NB4 (cell line): Measurements from ENCODE around the gene RSPO3.

Experiments
- DNase-seq: peaks from one replicate; pipeline ENCODE4 v3.0.0; 2010; ENCODE audit warnings: low read depth
- H3K4me3 ChIP-seq: one replicate; pipeline ENCODE4 v1.5.1; 2011; ENCODE audit warnings: mild to moderate bottlenecking, low read depth, low read length, moderate library complexity
- MYC ChIP-seq: IDR thresholded peaks from 2 replicates; pipeline ENCODE4 v1.6.1; 2011; ENCODE audit warnings: low read depth, low read length
- POLR2A ChIP-seq: IDR thresholded peaks from 2 replicates; pipeline ENCODE4 v1.6.1; 2011; ENCODE audit warnings: mild to moderate bottlenecking; ENCODE audit not compliant: insufficient read length; ENCODE audit errors: extremely low read depth
- TF ChIP-seq, protein P1 (sequence below): IDR thresholded peaks from one replicate; pipeline ENCODE4 v1.5.1; 2012; ENCODE audit warnings: low read depth, low read length
- TF ChIP-seq, protein P2 (sequence below): IDR thresholded peaks from 2 replicates; pipeline ENCODE4 v1.6.1; 2011; ENCODE audit warnings: low read depth, low read length

The RSPO3 gene

DNA sequence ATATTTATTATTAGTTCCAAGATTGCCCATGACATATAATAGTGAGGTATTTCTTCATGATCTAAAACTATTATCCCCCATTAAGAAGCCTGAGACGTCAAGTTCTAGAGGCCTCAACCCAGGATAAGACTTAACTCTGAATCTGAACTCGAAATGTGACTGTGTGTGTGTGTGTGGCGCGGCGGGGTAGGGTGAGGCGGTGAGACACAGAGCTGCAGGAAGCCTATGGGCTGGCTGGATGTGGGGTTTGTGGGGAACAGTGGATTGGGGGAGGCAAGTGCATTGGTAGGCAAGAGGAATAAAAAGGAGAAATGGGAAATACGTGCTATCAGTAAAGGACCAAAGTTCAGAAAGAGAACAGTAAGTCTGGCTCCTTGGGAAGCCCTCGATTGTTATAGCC, 81.6 kb downstream of the RSPO3 start:
- H3K4me3 ChIP-seq = no peak overlapping the region
- no peak for DNase-seq
- TF ChIP-seq, protein P1, sequence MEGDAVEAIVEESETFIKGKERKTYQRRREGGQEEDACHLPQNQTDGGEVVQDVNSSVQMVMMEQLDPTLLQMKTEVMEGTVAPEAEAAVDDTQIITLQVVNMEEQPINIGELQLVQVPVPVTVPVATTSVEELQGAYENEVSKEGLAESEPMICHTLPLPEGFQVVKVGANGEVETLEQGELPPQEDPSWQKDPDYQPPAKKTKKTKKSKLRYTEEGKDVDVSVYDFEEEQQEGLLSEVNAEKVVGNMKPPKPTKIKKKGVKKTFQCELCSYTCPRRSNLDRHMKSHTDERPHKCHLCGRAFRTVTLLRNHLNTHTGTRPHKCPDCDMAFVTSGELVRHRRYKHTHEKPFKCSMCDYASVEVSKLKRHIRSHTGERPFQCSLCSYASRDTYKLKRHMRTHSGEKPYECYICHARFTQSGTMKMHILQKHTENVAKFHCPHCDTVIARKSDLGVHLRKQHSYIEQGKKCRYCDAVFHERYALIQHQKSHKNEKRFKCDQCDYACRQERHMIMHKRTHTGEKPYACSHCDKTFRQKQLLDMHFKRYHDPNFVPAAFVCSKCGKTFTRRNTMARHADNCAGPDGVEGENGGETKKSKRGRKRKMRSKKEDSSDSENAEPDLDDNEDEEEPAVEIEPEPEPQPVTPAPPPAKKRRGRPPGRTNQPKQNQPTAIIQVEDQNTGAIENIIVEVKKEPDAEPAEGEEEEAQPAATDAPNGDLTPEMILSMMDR = no peak
- TF ChIP-seq, protein P2, sequence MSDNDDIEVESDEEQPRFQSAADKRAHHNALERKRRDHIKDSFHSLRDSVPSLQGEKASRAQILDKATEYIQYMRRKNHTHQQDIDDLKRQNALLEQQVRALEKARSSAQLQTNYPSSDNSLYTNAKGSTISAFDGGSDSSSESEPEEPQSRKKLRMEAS = no peak
- no peak for TF ChIP-seq POLR2A
- TF ChIP-seq MYC = no peak

DNA sequence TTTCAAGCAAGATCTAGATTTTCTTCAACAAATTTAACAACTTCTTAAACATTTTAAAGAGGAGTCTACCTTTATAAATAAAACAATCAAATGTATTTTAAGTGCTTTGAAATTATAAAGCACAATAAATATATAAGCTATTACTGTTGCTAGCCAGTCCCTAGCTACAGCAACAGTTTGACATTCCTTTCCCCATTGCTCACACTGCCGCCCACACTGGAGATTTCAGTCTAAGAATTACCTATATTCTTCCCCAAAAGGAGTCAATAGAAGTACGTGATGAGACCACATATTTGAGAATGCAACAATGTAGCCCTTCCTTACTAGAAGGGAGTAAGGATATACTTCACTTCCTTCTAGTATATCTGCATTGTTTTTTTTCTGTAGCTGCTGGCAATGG, 82.8 kb downstream of the RSPO3 start:
- H3K4me3 ChIP-seq = no peak overlapping the region
- no peak for DNase-seq
- TF ChIP-seq MYC (no peak), POLR2A (no peak)
- TF ChIP-seq, protein P2 = no peak
- TF ChIP-seq, protein P1 = no peak

DNA sequence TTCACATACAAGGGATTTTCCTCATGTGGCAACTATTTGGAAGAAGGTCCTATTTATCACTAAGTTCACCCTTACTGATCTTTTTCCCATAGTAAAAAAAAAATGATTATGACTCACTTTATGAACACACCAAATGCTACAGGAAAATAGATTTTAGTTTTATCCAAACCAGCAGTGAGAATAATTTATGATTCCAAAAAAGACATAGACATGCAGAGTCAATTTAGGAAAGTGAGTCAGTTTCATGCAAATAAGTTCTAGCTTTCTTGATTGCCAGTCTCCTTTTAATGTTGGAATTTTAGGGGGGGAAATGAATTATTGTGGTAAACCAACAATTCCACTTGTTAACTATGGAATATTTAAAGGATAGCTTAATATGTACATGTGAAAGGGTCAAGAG, 84.2 kb downstream of the RSPO3 start:
- H3K4me3 ChIP-seq = no peak overlapping the region
- TF ChIP-seq, protein P1 = no peak
- TF ChIP-seq MYC = no peak
- TF ChIP-seq POLR2A = no peak
- TF ChIP-seq, protein P2 = no peak
- no peak for DNase-seq

DNA sequence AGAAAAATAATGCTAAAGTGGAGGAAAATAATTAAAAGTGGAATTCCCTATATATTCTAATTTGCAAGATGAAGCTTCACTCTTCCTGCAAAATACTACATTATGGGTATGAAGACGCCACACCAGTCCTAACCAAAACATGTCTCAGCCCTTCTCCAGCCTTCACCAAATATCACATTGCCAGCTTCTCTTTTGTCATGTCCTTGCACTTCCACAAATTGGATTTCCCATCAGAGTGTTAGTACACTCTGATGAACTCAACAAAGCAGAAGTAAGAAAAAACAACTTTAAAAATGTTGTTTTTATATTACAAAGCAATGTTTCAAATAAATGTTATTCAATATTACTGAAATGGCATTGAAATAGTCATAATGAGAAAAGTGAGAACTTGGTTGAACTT, 85.8 kb downstream of the RSPO3 start:
- no peak for DNase-seq
- TF ChIP-seq, protein P2 = no peak
- TF ChIP-seq MYC = no peak
- no peak overlapping the region for H3K4me3 ChIP-seq

DNA sequence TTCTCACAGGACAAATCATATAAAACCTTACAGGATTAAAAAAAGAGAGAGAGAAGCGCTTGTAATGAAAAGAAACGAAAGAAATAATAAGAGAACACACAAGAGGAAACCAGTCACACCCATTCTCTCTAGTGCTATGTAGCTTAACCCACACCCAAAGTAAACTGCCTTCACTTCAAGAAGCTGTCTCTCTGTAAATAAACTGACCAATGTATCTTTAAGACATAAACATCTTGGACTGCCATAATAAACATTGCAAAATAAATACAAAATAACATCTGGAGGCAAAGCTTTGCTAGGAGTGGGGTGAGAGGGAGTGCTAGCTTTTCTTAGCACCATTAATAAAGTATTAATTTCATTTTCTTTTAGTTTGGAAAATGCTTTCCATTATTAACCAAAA, 86.6 kb downstream of the RSPO3 start:
- no peak for DNase-seq
- TF ChIP-seq MYC (no peak), POLR2A (no peak)
- TF ChIP-seq, protein P1 = no peak
- TF ChIP-seq, protein P2 = no peak
- H3K4me3 ChIP-seq = no peak overlapping the region

DNA sequence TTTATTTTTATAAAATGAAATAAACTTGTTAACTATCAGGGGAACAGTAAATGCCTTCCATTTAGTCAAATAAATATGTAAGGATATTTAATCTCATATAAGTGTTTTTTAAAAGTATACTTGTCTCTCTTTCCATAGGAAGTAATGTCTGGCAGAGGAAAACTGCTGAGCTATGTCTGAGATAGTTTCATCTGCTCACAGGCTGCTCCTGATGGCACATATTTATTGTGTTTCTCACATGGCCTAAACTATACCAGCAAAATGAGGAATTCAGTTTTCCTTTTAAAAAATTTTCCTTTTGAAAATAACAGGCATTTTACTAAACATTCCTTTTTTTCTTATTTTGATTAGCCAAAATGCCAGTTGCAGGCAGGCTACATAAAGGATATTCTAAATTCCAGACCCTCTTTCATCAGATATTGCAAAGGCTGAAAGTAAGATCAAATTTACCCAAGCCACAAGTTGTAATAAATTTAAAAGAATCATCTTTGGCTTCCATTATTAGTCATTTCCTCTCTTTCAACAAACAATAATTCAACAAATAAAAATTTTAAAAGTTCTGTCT, 88.1 kb downstream of the RSPO3 start:
- H3K4me3 ChIP-seq = no peak overlapping the region
- DNase-seq = no peak
- TF ChIP-seq, protein P1 = no peak
- TF ChIP-seq, protein P2 = no peak
- no peak for TF ChIP-seq MYC
- TF ChIP-seq POLR2A = no peak
